ENCODE data around the gene AHNAK2. TPM values are rescaled to one million over a fixed set of nuclear protein-coding genes. Genes with fewer than 3 reads are reported as not detected.

AHNAK2 gene
- total and polyA plus RNA-seq, 5 donors, result 2.0 to 5.7 (median 3.1) TPM

DNA sequence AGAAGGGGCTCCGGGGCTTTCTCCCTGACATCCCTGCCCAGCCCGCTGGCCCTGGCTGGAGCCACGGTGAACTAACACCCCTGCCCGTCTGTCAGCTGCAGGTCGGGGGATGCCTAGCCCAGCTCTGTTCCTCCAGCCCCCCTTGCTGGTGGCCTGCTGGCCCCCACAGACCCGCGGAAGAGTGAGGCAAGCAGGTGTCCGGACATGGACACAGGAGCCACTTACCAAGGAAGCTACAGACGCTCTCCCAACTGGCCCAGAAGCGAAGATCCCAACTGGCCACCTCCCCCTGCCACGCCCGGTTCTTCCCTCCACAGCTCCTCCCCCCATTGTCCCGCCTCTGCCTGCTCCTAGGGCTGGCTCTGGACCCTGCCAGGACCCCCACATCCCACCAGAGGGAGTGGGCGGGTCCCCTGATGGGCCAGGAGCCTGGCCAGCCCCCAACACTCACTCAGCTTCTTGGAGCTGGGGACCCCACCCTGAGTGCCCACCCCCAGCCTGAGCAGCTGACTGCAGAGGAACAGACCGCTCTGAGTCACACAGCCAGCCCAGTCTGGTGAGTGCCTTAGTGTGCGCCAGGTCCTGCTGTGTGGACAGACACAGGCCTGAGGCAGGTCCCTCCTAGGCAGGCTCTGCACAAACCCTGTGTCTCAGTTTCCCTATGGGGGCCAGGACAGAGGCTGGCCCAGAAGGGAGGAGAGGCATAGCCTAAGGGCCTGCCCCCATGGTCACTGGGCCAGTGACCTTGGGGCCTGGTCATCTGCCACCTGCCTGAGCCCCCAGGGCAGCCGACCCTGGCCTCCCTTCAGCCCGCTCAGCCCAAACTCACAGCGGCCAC is 7.7 kb downstream of the AHNAK2 start:
- Histone ChIP-seq H3K4me3 (ENCODE audit: low read length) (no peak overlapping the region), H3K27me3 (ENCODE audit: control insufficient read depth, insufficient read depth) (no peaks in the 10 kb centered on the region), H3K27ac (ENCODE audit: low read length) (no peak overlapping the region), H3K4me1 (ENCODE audit: control insufficient read depth, insufficient read depth, low read length) (peaks cover 9% of the 10 kb centered on the region), H3K9me3 (ENCODE audit: control insufficient read depth, low read length) (no peaks in the 10 kb centered on the region)
- ATAC-seq (peak in 1 of 2 donors; percentile 31), DNase-seq (peak; percentile 76 to 85 (median 79))
- intact Hi-C loops (cut with DNase I), result no loop called here
- WGBS, result 71% methylated on average over 19 of the region's 19 CpGs

DNA sequence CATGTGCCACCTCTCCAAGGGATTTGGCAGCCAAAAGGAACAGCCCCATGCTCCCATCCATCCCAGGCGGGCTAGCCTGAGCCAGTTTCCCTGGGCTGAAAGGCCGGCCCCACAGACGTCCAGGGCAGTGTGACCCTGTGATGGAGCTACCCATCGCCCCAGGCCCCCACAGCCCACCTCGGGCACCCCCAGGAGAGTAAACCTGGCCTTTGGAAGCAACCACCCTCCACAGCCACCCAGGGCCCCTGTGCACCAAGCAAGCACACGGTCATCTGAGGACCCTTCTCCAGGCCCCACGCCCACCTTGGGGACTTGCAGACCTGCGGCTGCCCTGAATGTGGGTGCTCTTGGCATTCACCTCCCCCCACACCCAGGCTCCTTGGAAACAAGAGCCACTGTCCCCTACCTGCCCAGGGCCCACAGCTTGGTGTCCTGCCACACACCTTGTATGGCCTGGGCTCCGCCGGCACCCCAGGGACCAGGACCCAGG is 8.4 kb downstream of the AHNAK2 start:
- intact Hi-C loops (cut with DNase I), result no loop called here
- 91% methylated on average over 10 of the region's 10 CpGs for WGBS
- peak in 2 of 3 donors; percentile 27 to 32 for DNase-seq
- ATAC-seq, result no peak
- Histone ChIP-seq H3K27ac (ENCODE audit: low read length) (no peak overlapping the region), H3K4me1 (ENCODE audit: control insufficient read depth, insufficient read depth, low read length) (peaks cover 9% of the 10 kb centered on the region), H3K27me3 (ENCODE audit: control insufficient read depth, insufficient read depth) (no peaks in the 10 kb centered on the region), H3K4me3 (ENCODE audit: low read length) (no peak overlapping the region), H3K9me3 (ENCODE audit: control insufficient read depth, low read length) (no peaks in the 10 kb centered on the region)

DNA sequence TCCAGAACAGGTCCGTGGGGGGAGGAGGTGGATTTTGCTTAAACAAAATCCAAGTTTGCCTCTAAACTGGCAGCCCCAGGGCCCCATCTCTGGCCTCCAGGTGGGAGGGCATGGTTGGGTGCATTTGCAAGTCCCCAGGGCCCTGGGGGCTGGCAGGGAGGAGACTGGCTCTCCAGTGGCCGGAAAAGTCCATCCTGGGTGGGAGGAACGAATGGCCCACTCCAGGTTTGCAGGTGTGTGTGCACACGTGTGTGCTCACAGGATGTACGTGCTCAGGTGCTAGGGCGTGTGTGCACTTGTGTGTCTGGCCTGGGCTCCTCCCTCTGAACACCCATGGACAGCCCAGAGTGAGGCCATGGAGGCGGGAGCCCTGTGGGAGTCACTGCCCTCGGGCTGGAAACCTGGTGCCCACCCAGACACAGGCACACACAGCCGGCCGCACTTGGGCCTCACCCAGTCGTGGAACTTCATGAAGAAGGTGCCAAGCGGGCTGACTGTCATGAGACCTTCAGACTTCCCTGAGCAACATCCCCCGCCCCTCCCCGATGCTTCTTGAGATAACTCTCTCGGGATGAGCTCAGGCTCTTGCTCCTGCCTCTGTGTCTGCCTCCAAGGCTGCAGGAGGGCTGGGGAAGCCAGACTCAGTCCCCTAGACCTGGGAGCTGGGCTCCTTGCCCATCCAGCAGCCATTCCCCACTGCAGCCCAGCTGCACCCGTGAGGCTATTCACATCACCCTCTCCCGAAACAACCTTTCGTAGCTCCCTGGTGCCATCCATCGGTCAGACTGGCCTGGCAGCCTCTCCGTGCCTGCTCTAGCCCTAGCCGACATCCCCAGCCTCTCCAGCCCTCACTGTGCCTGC is 9.4 kb downstream of the AHNAK2 start:
- Histone ChIP-seq H3K9me3 (ENCODE audit: control insufficient read depth, low read length) (no peaks in the 10 kb centered on the region), H3K27ac (ENCODE audit: low read length) (no peak overlapping the region), H3K4me1 (ENCODE audit: control insufficient read depth, insufficient read depth, low read length) (peaks cover 7% of the 10 kb centered on the region), H3K4me3 (ENCODE audit: low read length) (no peak overlapping the region), H3K27me3 (ENCODE audit: control insufficient read depth, insufficient read depth) (no peaks in the 10 kb centered on the region)
- ATAC-seq, result no peak
- 62% methylated on average over 21 of the region's 21 CpGs for WGBS
- peak in 2 of 3 donors; percentile 60 for DNase-seq
- intact Hi-C loops (cut with DNase I), result no loop called here

DNA sequence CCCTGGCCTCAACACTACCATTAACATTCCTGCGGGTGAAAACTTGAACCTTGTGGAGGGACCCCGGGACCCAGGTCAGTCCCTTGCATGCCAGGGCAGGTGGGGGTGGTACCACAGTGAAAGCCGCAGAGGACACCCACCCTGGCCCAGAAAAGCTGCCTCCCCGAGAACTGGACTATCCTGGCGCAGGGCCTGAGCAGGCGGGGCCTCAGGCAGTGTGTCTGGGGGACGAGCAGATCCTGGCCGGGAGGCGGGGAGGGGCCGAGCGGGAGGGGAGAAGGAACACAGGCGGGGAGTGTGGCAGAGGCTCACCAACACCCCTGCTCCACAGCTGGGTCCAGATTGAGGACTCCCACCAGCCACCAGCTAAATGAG is 10.0 kb downstream of the AHNAK2 start:
- peak; percentile 88 to 95 (median 94) for DNase-seq
- no peak overlapping the region for H3K27ac ChIP-seq (ENCODE audit: low read length)
- H3K27me3 ChIP-seq (ENCODE audit: control insufficient read depth, insufficient read depth), result no peaks in the 10 kb centered on the region
- no peaks in the 10 kb centered on the region for H3K9me3 ChIP-seq (ENCODE audit: control insufficient read depth, low read length)
- H3K4me1 ChIP-seq (ENCODE audit: control insufficient read depth, insufficient read depth, low read length), result peaks cover 4% of the 10 kb centered on the region
- intact Hi-C loops (cut with DNase I), result no loop called here
- peak; percentile 68 to 73 for ATAC-seq
- 3% methylated on average over 12 of the region's 12 CpGs for WGBS
- peak overlapping the region; percentile 26 for H3K4me3 ChIP-seq (ENCODE audit: low read length)

DNA sequence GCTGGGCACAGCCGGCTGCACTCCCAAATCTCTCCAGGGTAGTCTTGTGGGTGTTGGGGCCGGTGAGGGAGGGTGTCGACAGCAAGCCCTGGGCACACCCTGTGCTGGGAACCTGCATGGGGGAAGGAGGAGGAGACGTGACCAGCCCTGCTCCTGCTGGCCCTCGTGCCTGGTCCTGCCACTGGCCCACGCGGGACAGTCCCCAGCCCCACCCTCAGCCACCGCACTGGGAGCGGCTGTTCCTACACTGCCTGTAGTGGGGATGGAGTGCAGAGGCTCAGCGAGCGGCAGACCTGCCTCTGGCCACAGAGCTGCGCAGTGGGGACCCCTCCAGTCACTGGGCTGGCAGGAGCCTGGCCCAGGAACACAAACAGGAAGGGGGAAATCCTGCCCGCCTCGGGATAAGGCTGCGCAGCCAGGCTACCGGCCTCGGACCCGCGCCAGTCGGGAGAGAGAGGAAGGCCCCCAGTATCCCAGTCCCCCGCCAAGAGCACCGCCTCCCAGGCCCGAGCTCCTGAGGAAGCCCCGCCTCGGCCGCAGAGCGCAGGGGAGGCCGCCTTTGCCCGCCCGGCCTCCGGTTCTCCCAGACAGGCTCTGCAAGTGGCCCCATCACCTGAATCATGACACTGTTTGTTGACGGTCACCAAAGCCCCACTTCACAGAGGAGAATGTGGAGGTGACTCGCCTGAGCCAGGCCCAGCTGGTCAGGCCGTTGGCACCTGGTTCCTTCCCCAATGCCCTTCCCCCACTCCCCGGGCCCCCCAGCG is 10.6 kb downstream of the AHNAK2 start:
- 2% methylated on average over 36 of the region's 36 CpGs for WGBS
- DNase-seq (peak; percentile 74 to 89 (median 77)), ATAC-seq (peak; percentile 75 to 78)
- Histone ChIP-seq H3K9me3 (ENCODE audit: control insufficient read depth, low read length) (no peaks in the 10 kb centered on the region), H3K27me3 (ENCODE audit: control insufficient read depth, insufficient read depth) (no peaks in the 10 kb centered on the region), H3K4me3 (ENCODE audit: low read length) (peak overlapping the region; percentile 26), H3K27ac (ENCODE audit: low read length) (no peak overlapping the region), H3K4me1 (ENCODE audit: control insufficient read depth, insufficient read depth, low read length) (peaks cover 4% of the 10 kb centered on the region)
- intact Hi-C loops (cut with DNase I), result no loop called here

DNA sequence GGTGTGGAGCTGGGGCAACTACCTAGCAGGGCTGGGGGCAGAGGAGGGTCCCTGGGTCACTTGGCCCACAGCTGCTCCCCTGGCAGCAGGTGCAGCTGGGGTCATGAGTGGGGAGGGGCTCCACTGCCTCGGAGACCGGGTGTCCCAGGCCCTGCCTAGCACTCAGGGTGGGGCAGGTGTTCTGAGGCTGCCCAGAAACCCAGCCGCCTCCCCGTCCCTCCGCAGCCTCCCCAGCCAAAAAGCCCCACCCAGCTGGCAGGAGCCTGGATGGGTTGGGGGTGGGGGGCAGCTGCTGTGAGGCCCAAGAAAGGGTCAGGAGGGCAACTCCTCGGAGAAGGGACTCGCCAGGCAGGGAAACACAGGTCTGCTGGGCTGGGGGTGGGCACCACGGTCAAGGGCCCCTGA is 11.2 kb downstream of the AHNAK2 start:
- WGBS, result 36% methylated on average over 8 of the region's 8 CpGs
- H3K4me3 ChIP-seq (ENCODE audit: low read length), result no peak overlapping the region
- peak; percentile 55 to 78 (median 71) for DNase-seq
- no peaks in the 10 kb centered on the region for H3K9me3 ChIP-seq (ENCODE audit: control insufficient read depth, low read length)
- H3K27me3 ChIP-seq (ENCODE audit: control insufficient read depth, insufficient read depth), result no peaks in the 10 kb centered on the region
- intact Hi-C loops (cut with DNase I), result no loop called here
- peak; percentile 29 to 41 for ATAC-seq
- no peak overlapping the region for H3K27ac ChIP-seq (ENCODE audit: low read length)
- H3K4me1 ChIP-seq (ENCODE audit: control insufficient read depth, insufficient read depth, low read length), result peaks cover 4% of the 10 kb centered on the region

DNA sequence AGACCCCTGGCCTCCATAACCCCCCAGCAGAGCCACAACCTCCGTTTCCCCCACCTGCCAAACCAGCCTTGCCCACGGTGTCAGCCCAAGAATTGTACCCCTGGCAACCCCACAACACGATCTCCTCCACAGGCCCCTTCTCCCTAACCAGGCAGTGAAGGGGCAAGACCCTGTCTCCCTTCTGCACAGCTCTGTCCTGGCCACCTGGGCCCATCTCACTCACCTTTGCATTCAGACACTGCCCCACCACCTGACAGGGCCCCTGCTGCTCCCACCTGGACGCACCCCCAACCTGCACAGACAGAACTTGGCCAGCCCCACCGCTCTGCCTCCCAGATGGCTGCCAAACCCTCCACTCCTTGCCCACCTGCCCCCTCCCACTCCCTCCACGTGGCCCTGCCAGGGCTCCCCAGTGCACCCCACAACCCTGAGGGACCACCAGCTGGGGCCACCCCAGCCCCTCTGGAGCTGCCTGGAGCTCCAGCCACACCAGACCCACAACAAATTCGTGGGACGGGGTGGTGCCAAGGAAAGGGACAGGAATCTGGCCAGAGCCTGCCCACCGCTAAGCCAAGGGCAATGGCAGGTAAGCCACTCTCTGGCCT is 11.8 kb downstream of the AHNAK2 start:
- H3K4me1 ChIP-seq (ENCODE audit: control insufficient read depth, insufficient read depth, low read length), result peaks cover 4% of the 10 kb centered on the region
- intact Hi-C loops (cut with DNase I), result no loop called here

DNA sequence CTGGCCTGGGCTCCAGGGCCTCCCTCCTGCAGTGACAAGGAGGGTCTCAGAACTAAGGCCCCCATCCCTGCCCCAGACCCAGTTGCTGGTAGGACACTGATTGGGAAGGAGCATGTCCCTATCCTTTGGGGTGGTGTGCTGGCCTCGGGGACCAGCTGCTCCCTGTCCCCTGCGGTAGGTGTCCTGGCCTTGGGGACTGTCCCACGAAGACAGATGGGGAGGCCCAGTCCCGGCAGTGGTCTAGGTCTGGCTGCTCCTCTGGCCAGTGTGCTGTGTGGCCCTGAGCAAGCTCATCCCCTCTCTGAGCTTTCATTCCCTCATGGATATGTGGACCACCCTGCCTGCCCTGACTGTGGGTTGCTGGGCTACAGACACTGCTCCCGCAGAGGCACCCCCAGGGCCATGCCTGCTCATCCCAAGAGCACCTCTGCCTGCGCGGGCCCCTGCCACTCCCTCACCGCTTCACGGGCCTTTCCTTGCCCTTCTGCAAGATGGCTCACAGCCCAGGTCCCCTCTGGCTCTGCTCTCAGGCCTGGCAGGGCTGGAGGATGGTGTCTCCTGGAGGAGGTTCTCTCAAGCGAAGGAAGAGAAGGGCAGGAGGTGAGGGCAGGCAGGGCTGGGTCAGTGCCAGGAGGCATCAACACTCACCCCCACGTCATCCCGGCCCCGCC is 12.5 kb downstream of the AHNAK2 start:
- no peak overlapping the region for H3K27ac ChIP-seq (ENCODE audit: low read length)
- H3K4me1 ChIP-seq (ENCODE audit: control insufficient read depth, insufficient read depth, low read length), result peaks cover 4% of the 10 kb centered on the region
- no peaks in the 10 kb centered on the region for H3K9me3 ChIP-seq (ENCODE audit: control insufficient read depth, low read length)
- no peak overlapping the region for H3K4me3 ChIP-seq (ENCODE audit: low read length)
- peak; percentile 12 to 60 (median 35) for DNase-seq
- no peak for ATAC-seq
- intact Hi-C loops (cut with DNase I), result no loop called here
- WGBS, result 81% methylated on average over 13 of the region's 13 CpGs
- H3K27me3 ChIP-seq (ENCODE audit: control insufficient read depth, insufficient read depth), result no peaks in the 10 kb centered on the region

More for the DNA sequence above, 11.8 kb downstream of the AHNAK2 start:
- WGBS, result 84% methylated on average over 9 of the region's 9 CpGs
- H3K4me3 ChIP-seq (ENCODE audit: low read length), result no peak overlapping the region
- H3K27ac ChIP-seq (ENCODE audit: low read length), result no peak overlapping the region
- DNase-seq (peak; percentile 14 to 61 (median 32)), ATAC-seq (no peak)
- H3K27me3 ChIP-seq (ENCODE audit: control insufficient read depth, insufficient read depth), result no peaks in the 10 kb centered on the region
- H3K9me3 ChIP-seq (ENCODE audit: control insufficient read depth, low read length), result no peaks in the 10 kb centered on the region

DNA sequence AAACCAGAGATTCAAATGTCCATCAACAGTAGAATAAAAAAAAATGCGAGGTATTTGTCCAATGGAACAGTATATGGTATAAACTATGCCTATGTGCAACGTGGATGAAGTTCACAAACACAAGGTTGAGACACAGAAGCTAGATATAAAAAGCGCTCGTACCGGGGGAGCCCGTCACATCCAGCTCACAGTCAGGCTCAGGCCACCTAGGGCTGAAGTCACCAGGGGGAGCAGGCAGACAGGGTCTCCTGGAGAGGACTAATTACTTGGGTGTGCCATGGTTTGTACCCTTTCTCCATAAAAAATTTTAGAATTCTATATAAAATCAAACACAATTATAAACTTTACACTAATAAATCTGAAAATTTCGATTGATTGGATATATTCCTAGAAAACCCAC is 13.6 kb downstream of the AHNAK2 start:
- intact Hi-C loops (cut with DNase I), result no loop called here
- H3K4me3 ChIP-seq (ENCODE audit: low read length), result no peak overlapping the region
- peak in 2 of 3 donors; percentile 3 to 21 for DNase-seq
- H3K27me3 ChIP-seq (ENCODE audit: control insufficient read depth, insufficient read depth), result no peaks in the 10 kb centered on the region
- peaks cover 4% of the 10 kb centered on the region for H3K4me1 ChIP-seq (ENCODE audit: control insufficient read depth, insufficient read depth, low read length)
- ATAC-seq, result no peak
- H3K9me3 ChIP-seq (ENCODE audit: control insufficient read depth, low read length), result no peaks in the 10 kb centered on the region
- no peak overlapping the region for H3K27ac ChIP-seq (ENCODE audit: low read length)
- whole genome bisulfite sequencing, result 86% methylated on average over 7 of the region's 7 CpGs
